Endodermal cell (in vitro differentiated cells): Measurements from ENCODE around the gene RFTN1. TPM values are rescaled to one million over a fixed set of nuclear protein-coding genes. Genes with fewer than 3 reads are reported as not detected.

Source experiments
- DNase-seq: peaks from one replicate; pipeline ENCODE4 v3.0.0-alpha.2; 2017
- H3K27ac ChIP-seq: 2 replicates; pipeline ENCODE4 v1.5.1; 2013; ENCODE audit warnings: mild to moderate bottlenecking, low read depth, low read length, moderate library complexity
- H3K27me3 ChIP-seq: 2 replicates; pipeline ENCODE4 v1.6.1; 2013; ENCODE audit warnings: mild to moderate bottlenecking, low read length, moderate library complexity; ENCODE audit not compliant: insufficient read depth, control insufficient read depth, poor library complexity, severe bottlenecking
- H3K36me3 ChIP-seq: 2 replicates; pipeline ENCODE4 v1.7.0; 2013; ENCODE audit warnings: mild to moderate bottlenecking, low read length, moderate library complexity; ENCODE audit not compliant: control insufficient read depth, insufficient read depth
- H3K4me1 ChIP-seq: one replicate; pipeline ENCODE4 v1.7.0; 2013; ENCODE audit warnings: low read length; ENCODE audit not compliant: control insufficient read depth, insufficient read depth
- H3K4me3 ChIP-seq: 2 replicates; pipeline ENCODE4 v1.5.1; 2013; ENCODE audit warnings: mild to moderate bottlenecking, low read length, moderate library complexity
- H3K9ac ChIP-seq: 2 replicates; pipeline ENCODE4 v1.6.1; 2013; ENCODE audit warnings: mild to moderate bottlenecking, low read length, moderate library complexity; ENCODE audit not compliant: poor library complexity, severe bottlenecking; ENCODE audit errors: extremely low read depth
- H3K9me3 ChIP-seq: 2 replicates; pipeline ENCODE4 v1.6.1; 2013; ENCODE audit warnings: mild to moderate bottlenecking, low read length, moderate library complexity; ENCODE audit not compliant: control insufficient read depth
- H3K27ac Mint-ChIP-seq: 2 replicates; pipeline ENCODE4 v1.8.0; 2020; ENCODE audit warnings: mixed read lengths
- H3K27me3 Mint-ChIP-seq: 2 replicates; pipeline ENCODE4 v1.8.0; 2021; ENCODE audit warnings: mild to moderate bottlenecking, mixed read lengths; ENCODE audit not compliant: insufficient read depth
- H3K36me3 Mint-ChIP-seq: 2 replicates; pipeline ENCODE4 v1.8.0; 2020; ENCODE audit warnings: low read depth, mixed read lengths
- H3K4me1 Mint-ChIP-seq: 2 replicates; pipeline ENCODE4 v1.8.0; 2020; ENCODE audit warnings: mixed read lengths
- H3K4me3 Mint-ChIP-seq: 2 replicates; pipeline ENCODE4 v1.8.0; 2020; ENCODE audit warnings: mild to moderate bottlenecking, moderate library complexity, mixed read lengths
- H3K9me3 Mint-ChIP-seq: 2 replicates; pipeline ENCODE4 v1.8.0; 2020; ENCODE audit warnings: mild to moderate bottlenecking, mixed read lengths
- CTCF ChIP-seq: fragments of 200-600 bp; sonication (generic); conservative IDR thresholded peaks from 2 replicates; pipeline ENCODE4 v1.5.0; 2021; ENCODE audit warnings: antibody characterized with exemption, mild to moderate bottlenecking
- WGBS, 2 experiments: methylation state at CpG; one replicate each; pipeline versions ENCODE4 v1.1.5 to v1.1.7; 2013; ENCODE audit warnings: missing lambda C conversion rate in 2 of 2, mixed read lengths in 1 of 2; ENCODE audit not compliant: insufficient coverage in 1 of 2, insufficient read length in 1 of 2; 5-methylcytosine and 5-hydroxymethylcytosine counted together
- total RNA-seq, 2 donors: library from RNA; stranded (reverse); fragmentation: NEBNext Ultra II Directional in 1 of 2; extraction: Animal tissue kit (Norgen Biotek cat#: 25700) in 1 of 2; gene quantifications; 2 replicates in 1 of 2; 3 replicates in 1 of 2; pipeline ENCODE4 v1.2.1, GENCODE V29; 2021

The RFTN1 gene
- total RNA-seq, 2 donors from 2014 or later: 0.80 to 1.1 TPM

DNA sequence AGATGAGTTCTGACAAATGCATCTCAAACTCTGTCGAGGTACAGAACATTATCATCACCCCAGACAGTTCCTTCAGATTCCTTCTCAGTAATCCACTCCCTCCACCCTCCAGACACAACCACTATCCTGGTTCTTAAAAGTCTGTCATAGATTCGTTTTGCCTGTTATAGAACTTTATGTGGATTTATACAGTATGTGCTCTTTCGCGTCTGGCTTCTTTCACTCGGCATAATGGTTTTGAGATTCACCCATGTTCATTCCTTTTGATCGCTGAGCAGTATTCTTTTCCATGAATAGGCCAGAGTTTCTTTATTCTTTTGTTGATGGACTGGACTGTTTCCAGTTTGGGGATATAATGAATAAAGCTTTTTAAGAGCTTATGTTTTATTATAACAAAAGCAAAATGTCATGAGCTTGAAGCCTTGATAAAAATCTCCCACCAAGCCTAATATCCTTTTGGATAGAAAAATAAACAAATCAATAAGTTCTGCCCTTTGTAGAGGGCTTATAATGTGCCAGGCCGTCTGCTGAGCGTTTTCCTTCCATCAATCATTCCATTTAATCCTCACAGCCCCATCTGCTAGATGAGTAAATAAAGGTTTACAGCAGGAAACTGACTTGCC lies 21.3 kb upstream of the RFTN1 start:
- Histone ChIP-seq H3K4me1 (peaks cover 5% of the 10 kb centered on the region), H3K9me3 (no peaks in the 10 kb centered on the region), H3K27me3 (no peaks in the 10 kb centered on the region), H3K4me3 (no peak overlapping the region), H3K36me3 (no peaks in the 10 kb centered on the region), H3K27ac (no peak overlapping the region), H3K9ac (no peak overlapping the region)
- no peak for DNase-seq
- Mint-ChIP-seq H3K9me3 (no peaks in the 10 kb centered on the region), H3K27me3 (peaks cover 2% of the 10 kb centered on the region), H3K4me1 (peaks cover 16% of the 10 kb centered on the region), H3K36me3 (no peaks in the 10 kb centered on the region), H3K27ac (no peak overlapping the region), H3K4me3 (no peak overlapping the region)
- no peak for TF ChIP-seq CTCF
- whole genome bisulfite sequencing, 2 experiments: 75 to 82% methylated on average over 5 to 8 of the region's 8 CpGs

- Mint-ChIP-seq H3K4me3 (no peak overlapping the region), H3K27me3 (peaks cover 2% of the 10 kb centered on the region), H3K4me1 (peaks cover 16% of the 10 kb centered on the region), H3K36me3 (no peaks in the 10 kb centered on the region), H3K9me3 (no peaks in the 10 kb centered on the region), H3K27ac (no peak overlapping the region)
- H3K27ac ChIP-seq: no peak overlapping the region
- TF ChIP-seq CTCF: no peak
- no peaks in the 10 kb centered on the region for H3K27me3 ChIP-seq
- no peak overlapping the region for H3K4me3 ChIP-seq
- no peaks in the 10 kb centered on the region for H3K36me3 ChIP-seq
- H3K9ac ChIP-seq: no peak overlapping the region
- H3K9me3 ChIP-seq: no peaks in the 10 kb centered on the region
- WGBS, 2 experiments: 67 to 75% methylated on average over 2 to 5 of the region's 5 CpGs
- no peak for DNase-seq
- H3K4me1 ChIP-seq: peaks cover 5% of the 10 kb centered on the region
These were observed 20.6 kb upstream of the RFTN1 start for GRCh38 chr3:16533928-16534574.

- no peak overlapping the region for H3K27ac Mint-ChIP-seq
- Histone ChIP-seq H3K4me1 (peaks cover 5% of the 10 kb centered on the region), H3K9ac (no peak overlapping the region), H3K9me3 (no peaks in the 10 kb centered on the region), H3K4me3 (no peak overlapping the region), H3K27me3 (no peaks in the 10 kb centered on the region), H3K27ac (no peak overlapping the region), H3K36me3 (no peaks in the 10 kb centered on the region)
- no peak for TF ChIP-seq CTCF
- no peak for DNase-seq
- WGBS, 2 experiments: 86 to 100% methylated on average over 1 of the region's 1 CpG
- peaks cover 9% of the 10 kb centered on the region for H3K4me1 Mint-ChIP-seq
- no peak overlapping the region for H3K4me3 Mint-ChIP-seq
- H3K9me3 Mint-ChIP-seq: no peaks in the 10 kb centered on the region
- H3K36me3 Mint-ChIP-seq: no peaks in the 10 kb centered on the region
- peaks cover 7% of the 10 kb centered on the region for H3K27me3 Mint-ChIP-seq
These were observed 15.8 kb upstream of the RFTN1 start for GRCh38 chr3:16529264-16529663.
